SHP77 treated with DMSO at 0.1 percent for 48 hours (cell line): ENCODE measurements around the gene OR5AL1.
"Not testable (repeated sequence)": the region's sequence is repeated elsewhere in the genome, so short reads cannot be mapped to it uniquely, and the experiment has no call there.

Experiments used
- DNase-seq: peaks from one replicate; lab custom pipeline; 2025; lab: John Stamatoyannopoulos, UW

OR5AL1 gene

DNA sequence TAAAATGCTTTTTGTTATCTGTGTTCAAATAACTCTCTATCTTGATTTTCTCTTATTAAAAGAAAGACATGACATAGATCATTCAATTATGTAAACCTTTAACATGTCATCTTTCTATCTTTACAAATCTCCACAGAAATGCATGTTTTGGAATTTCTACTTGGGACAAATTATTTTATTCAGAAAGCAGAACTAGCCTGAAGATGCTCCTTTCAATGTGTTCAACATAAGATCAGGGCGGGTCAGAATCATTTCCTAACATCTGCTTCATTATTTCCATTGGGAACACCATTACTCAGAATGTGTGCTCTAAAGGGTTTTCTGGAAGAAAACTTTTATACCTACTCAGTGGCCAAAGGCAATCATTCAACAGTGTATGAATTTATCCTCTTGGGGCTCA, at the start of gene OR5AL1:
Gene OR5AL1, plus strand, starts transcription at position 301 of the 400 bp plus-strand sequence.
- no peak for DNase-seq

DNA sequence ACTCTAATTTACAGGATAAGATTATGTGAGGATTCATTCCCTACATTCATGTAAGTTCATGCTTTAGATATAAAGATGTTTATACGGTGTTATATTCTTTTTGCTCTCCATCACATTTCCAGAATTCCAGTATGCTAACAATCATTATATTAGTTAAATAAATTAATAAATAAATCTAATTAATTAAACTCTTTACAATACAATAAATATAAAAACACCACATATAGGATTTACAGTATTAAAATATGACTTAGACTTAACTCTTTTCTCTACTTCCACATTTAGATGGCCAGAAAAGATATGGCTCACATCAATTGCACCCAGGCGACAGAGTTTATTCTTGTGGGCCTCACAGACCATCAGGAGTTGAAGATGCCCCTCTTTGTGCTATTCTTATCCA, 37.2 kb upstream of the OR5AL1 start, which contains the start of gene OR8U1:
Gene OR8U1, plus strand, starts transcription at position 301 of the 400 bp plus-strand sequence. Its CDS starts 0 bp downstream, at position 301.
- DNase-seq, result no peak

DNA sequence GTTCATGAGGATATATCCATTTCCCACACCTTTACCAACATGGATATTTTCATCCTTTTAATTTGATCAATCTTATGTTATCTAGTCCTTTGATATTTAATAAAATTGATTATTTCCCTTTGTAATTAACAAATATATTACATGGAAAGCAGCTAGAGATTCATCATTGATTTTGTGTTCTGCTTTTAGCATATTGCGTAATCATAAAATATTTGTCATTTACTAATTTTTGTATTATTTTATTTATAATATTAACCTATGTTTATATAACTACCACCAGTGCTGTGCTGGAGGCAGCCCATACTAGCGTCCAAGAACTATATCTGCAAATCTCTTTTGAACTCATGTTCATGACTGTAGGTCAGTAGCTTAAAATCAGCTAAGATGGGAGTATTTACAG, 32.4 kb upstream of the OR5AL1 start:
- DNase-seq, result no peak

DNA sequence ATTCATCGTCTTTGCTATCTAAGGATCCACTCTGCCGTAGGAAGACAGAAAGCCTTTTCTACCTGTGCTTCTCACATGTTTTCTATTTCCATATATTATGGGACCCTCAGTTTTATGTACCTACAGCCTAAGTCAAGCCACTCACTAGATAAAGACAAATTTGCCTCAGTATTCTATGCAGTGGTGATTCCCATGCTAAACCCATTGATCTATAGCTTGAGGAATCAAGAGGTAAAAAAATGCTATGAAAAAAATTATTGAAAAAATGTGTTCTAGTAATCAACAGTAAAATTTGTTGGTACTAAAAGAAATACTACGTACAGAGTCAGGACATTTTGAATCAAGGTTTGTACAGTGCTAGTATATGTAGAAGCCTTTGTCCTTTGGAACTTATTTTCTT, 18.1 kb upstream of the OR5AL1 start:
- no peak for DNase-seq

DNA sequence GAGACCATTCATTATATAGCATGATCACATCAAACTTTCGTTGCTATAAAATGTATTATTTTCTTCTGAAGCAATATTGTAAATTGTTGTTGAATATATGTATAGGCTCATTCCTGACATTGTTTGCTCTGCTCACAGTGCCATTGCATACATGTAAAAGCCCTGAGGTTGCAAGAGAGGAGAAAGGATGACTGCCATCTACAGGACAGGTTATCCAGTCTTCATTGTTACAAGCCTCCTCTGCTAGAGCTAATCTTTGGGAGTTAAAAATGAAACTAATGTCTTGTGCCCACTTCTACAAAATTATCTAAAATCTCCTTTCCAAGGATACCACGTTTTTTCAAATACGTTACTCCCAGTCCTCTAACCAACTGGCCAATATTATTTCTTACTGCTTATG, 16.4 kb upstream of the OR5AL1 start:
- DNase-seq, result no peak

DNA sequence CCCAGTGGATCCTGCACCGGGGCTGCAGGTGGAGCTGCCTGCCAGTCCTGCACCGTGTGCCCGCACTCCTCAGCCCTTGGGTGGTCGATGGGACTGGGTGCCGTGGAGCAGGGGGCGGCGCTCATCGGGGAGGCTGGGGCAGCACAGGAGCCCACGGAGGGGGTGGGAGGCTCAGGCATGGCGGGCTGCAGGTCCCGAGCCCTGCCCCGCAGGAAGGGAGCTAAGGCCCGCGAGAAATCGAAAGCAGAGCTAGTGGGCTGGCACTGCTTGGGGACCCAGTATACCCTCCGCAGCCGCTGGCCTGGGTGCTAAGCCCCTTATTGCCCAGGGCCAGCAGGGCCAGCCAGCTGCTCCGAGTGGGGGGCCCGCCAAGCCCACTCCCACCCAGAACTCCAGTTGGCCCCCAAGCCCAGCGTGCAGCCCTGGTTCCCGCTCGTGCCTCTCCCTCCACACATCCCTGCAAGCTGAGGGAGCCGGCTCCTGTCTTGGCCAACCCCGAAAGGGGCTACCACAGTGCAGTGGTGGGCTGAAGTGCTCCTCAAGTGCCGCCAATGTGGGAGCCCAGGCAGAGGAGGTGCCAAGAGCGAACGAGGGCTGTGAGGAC, 10.5 kb upstream of the OR5AL1 start:
- not testable (repeated sequence) for DNase-seq

DNA sequence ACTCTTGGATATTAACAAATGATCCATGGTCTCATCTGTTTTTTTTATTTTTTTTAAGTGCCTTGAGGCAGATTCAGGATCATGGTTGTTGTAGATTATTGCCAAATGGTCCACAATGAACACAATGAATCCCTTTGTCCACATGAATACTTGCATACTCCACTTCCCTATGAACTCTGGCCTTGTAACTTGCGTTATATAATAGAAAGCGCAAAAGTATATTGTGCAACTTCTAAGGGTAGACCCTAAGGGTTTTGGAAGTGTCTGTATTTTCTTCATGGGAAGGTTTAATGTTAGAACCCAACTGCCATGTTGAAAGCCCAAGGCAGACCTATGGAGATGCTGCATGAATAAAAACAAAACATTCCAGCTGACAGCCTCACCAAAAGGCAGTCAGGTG, 8.1 kb upstream of the OR5AL1 start:
- DNase-seq, result no peak

DNA sequence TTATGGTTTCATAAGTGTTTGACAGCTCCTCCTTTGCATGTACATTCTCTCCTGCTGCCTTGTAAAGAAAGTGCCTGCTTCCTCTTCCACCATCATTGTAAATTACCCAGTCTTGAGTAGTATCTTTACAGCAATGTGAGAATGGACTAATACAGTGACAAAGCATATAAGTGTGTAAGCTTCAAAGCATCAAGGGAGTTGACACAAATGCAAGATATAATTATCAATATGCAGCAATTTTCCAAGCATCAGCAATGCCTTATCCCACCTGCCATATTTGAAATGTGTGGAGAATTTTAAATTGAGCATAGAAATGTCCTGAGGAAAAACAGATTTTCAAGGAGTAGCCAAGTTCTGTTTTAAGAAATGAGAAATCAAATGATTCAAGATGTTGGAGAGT, 1.7 kb upstream of the OR5AL1 start:
- no peak for DNase-seq

DNA sequence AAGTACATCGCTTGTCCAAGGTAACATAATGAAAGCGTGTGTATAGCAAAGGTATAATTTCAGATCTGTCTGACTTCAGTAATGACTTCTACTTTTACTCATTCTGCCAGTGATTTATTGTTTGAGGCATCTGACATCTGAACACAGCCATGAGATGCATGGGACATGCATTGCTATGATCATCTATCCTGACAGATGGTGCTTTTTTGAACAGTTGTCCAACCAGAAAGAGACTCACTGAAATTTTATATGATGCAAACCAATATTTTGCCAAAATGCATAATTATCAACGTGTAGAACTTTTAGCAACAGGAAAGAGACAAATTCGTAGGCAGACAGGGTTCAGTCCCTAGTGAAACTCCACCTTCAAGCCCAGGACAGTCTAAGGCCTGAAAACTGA, 41.0 kb downstream of the OR5AL1 start:
- no peak for DNase-seq

DNA sequence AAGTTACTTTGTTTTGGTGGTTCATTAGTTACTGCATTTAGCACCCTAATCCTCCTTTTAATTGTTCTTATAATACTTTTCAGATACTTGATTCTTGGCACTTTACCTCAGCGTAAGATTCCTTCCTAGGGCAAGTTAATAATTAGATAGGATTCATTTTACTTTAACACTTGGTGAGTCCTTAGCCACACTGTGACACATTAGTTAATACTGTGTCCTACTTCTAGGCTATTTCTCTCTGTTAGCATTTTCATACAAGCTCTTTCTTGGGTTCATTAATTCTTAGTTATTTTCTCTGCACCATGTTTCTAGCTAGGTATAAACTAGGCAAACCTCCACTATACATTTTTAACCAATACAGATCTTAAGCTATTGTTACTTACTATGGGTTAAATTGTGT, 44.6 kb downstream of the OR5AL1 start:
- DNase-seq, result no peak
